Prostate gland (tissue), 2 donors: Measurements from ENCODE around the gene AMN1. TPM values are rescaled to one million over a fixed set of nuclear protein-coding genes. Genes with fewer than 3 reads are reported as not detected.

Experiments
- DNase-seq: peaks from one replicate; pipeline ENCODE4 v3.0.0-alpha.2; 2019; ENCODE audit warnings: low spot score
- H3K27ac ChIP-seq, 2 donors: fragments of 200-600 bp; sonication (generic); 2 replicates each; pipeline ENCODE4 v1.5.1; 2017 to 2019
- H3K27me3 ChIP-seq: fragments of 200-600 bp; sonication (generic); replicated peaks from 2 replicates; pipeline ENCODE4 v1.5.1; 2019; ENCODE audit not compliant: insufficient read depth
- H3K36me3 ChIP-seq, 2 donors: fragments of 200-600 bp; sonication (generic); 1 replicate in 1 of 2; 2 replicates in 1 of 2; pipeline versions ENCODE4 v1.5.1 to v1.8.1; 2017 to 2019
- H3K4me1 ChIP-seq: fragments of 200-600 bp; sonication (generic); replicated peaks from 2 replicates; pipeline ENCODE4 v1.5.1; 2019
- H3K4me3 ChIP-seq, 2 donors: fragments of 200-600 bp; sonication (generic); 2 replicates each; pipeline ENCODE4 v1.5.1; 2017 to 2019
- H3K9me3 ChIP-seq: fragments of 200-600 bp; sonication (generic); 2 replicates; pipeline ENCODE4 v1.5.1; 2017
- CTCF ChIP-seq, 4 experiments: fragments of 200-600 bp in 2 of 4; fragments of 450-650 bp in 2 of 4; sonication (generic) in 2 of 4; IDR thresholded peaks; 1 replicate in 3 of 4; 2 replicates in 1 of 4; pipeline ENCODE4 v1.5.1; 2016 to 2019; ENCODE audit warnings: antibody characterized with exemption in 4 of 4, mild to moderate bottlenecking in 2 of 4, moderate library complexity in 2 of 4
- POLR2A ChIP-seq: fragments of 450-650 bp; IDR thresholded peaks from one replicate; pipeline ENCODE4 v1.6.1; 2016; ENCODE audit warnings: antibody characterized with exemption, mild to moderate bottlenecking
- POLR2AphosphoS5 ChIP-seq: sonication (generic); formaldehyde crosslinking; IDR thresholded peaks from one replicate; pipeline ENCODE4 v1.6.1; 2017; ENCODE audit warnings: antibody characterized with exemption
- WGBS: methylation state at CpG from one replicate; pipeline ENCODE4 v1.1.5; 2018; 5-methylcytosine and 5-hydroxymethylcytosine counted together
- intact Hi-C: fragments of 100-400 bp; cut with DNase I; formaldehyde crosslinking; loops from one replicate; pipeline ENCODE4 v1.14.2; 2022
- total RNA-seq, 2 donors: library from RNA; depleted of rRNA; stranded (reverse); fragments of >200 nt; gene quantifications; one replicate each; pipeline ENCODE4 v1.1.0, GENCODE V29; 2016

AMN1 gene
- total RNA-seq, 2 donors from 2014 or later, result 11.9 to 31.9 TPM

GRCh38 chr12:31658471-31659086 is 70.2 kb downstream of the AMN1 start:
- Histone ChIP-seq H3K27ac (peak overlapping the region; percentile 95 to 96), H3K36me3 (no peaks in the 10 kb centered on the region), H3K9me3 (no peaks in the 10 kb centered on the region), H3K4me3 (peak overlapping the region; percentile 49 to 67), H3K4me1 (no peaks in the 10 kb centered on the region), H3K27me3 (no peaks in the 10 kb centered on the region)
- WGBS, result 11% methylated on average over 11 of the region's 11 CpGs
- no peak for TF ChIP-seq CTCF (IDR thresholded peaks at IDR 0.05)
- TF ChIP-seq POLR2A, result no peak
- TF ChIP-seq POLR2AphosphoS5, result no peak
- intact Hi-C loops, result loop anchor here (2.0 to 10.0 kb wide), 4 partner anchors 69 to 1016 kb away; partner anchors contain the start of genes AMN1, DNM1L and RESF1
- DNase-seq, result no peak

- H3K9me3 ChIP-seq, result no peaks in the 10 kb centered on the region
- no peaks in the 10 kb centered on the region for H3K36me3 ChIP-seq
- TF ChIP-seq POLR2AphosphoS5 (no peak), CTCF (IDR thresholded peaks at IDR 0.05) (no peak), POLR2A (no peak)
- H3K27ac ChIP-seq, result no peak overlapping the region
- WGBS, result 45% methylated on average over 1 of the region's 1 CpG
- intact Hi-C loops, result loop anchor here (5.0 to 10.0 kb wide), 3 partner anchors 72 to 1019 kb away; partner anchors contain the start of genes AMN1 and DNM1L
- H3K27me3 ChIP-seq, result no peaks in the 10 kb centered on the region
- no peak overlapping the region for H3K4me3 ChIP-seq
- no peak for DNase-seq
- H3K4me1 ChIP-seq, result no peaks in the 10 kb centered on the region
Observed at GRCh38 chr12:31655792-31656191, 73.0 kb downstream of the AMN1 start.

DNA sequence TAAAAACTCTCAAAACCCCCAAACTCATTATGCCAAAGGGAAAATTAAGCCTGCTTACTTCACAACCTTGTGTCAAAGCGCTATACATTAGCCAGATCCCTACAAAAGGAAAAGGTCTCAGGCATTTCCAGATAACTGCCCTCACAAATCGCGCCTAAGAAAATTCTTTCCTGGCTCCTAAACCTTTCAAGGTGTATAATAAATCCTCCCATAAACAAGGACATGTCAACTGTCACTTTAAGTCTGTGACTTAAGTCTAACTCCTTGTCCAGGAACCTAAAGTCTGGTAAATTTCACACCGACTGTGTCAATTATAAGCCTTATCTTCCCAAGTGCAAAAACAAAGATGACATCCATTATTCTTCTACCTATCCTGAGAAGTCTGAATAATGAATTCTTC is 73.6 kb downstream of the AMN1 start:
- no peaks in the 10 kb centered on the region for H3K4me1 ChIP-seq
- intact Hi-C loops, result loop anchor here (5.0 to 10.0 kb wide), 3 partner anchors 72 to 1020 kb away; partner anchors contain the start of genes AMN1 and DNM1L
- TF ChIP-seq CTCF (IDR thresholded peaks at IDR 0.05) (no peak), POLR2A (no peak)
- H3K27me3 ChIP-seq, result no peaks in the 10 kb centered on the region
- H3K36me3 ChIP-seq, result no peaks in the 10 kb centered on the region
- DNase-seq, result no peak
- no peak overlapping the region for H3K27ac ChIP-seq
- H3K4me3 ChIP-seq, result no peak overlapping the region
- H3K9me3 ChIP-seq, result no peaks in the 10 kb centered on the region
- 70% methylated on average over 4 of the region's 4 CpGs for WGBS

DNA sequence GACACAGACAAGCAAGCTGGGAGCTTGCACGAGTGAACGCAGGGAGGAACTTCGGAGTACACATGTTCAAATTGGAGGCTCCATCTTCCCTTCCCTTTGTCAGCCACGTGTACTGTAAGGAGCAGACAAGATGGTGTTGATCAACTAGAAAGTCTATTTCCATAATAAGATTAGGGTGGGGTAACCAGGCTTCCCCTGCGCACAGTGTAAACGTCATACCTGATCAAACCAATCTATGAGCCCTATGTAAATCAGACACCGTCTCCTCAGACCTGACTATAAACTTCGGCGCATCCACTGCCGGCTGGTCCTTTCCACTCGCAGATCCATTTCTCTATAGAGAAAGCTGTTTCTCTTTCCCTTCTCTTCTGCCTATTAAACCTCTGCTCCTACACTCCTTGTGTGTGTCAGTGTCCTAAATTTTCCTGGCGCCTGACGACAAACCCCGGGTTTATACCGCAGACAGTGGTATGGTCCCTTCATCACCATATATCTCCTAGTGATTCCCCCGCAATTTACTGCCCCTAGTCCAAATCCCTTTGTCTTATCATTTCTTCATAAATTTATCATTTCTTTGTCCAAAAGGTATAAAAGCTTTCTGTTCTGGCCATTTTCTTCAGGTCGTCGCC is 76.8 kb downstream of the AMN1 start:
- intact Hi-C loops, result loop anchor here (10.0 kb wide), 1 partner anchor 1023 kb away; the partner anchor contains the start of gene DNM1L
- TF ChIP-seq CTCF (IDR thresholded peaks at IDR 0.05), result no peak
- no peak for TF ChIP-seq POLR2AphosphoS5
- TF ChIP-seq POLR2A, result no peak
- H3K27ac ChIP-seq, result no peak overlapping the region
- H3K4me1 ChIP-seq, result no peaks in the 10 kb centered on the region
- WGBS, result 77% methylated on average over 18 of the region's 18 CpGs
- no peak overlapping the region for H3K4me3 ChIP-seq
- no peaks in the 10 kb centered on the region for H3K36me3 ChIP-seq
- no peaks in the 10 kb centered on the region for H3K9me3 ChIP-seq
- no peaks in the 10 kb centered on the region for H3K27me3 ChIP-seq
- no peak for DNase-seq
